HTERT RPE-1 (cell line): ENCODE results near the gene ARL6IP1.

Experiments
- in situ Hi-C: fragments of 300-500 bp; cut with MboI; formaldehyde crosslinking; loops from 4 replicates; pipeline ENCODE4 v1.14.3; 2020; ENCODE audit warnings: low sequenced_read_pairs

The ARL6IP1 gene

GRCh38 chr16:18801145-18801972 is at the start of gene ARL6IP1:
TSS of gene ARL6IP1 (minus strand) at chr16:18801549. CDS start at chr16:18801466, 83 bp downstream.
- in situ Hi-C loops, result no loop called here

- in situ Hi-C loops, result no loop called here
These were observed 45.1 kb upstream of the ARL6IP1 start for GRCh38 chr16:18846416-18846815.

GRCh38 chr16:18842565-18842964 is 41.2 kb upstream of the ARL6IP1 start:
- in situ Hi-C loops, result no loop called here

GRCh38 chr16:18841833-18842525 is 40.6 kb upstream of the ARL6IP1 start:
- in situ Hi-C loops, result no loop called here

- in situ Hi-C loops, result no loop called here
These were observed 38.2 kb upstream of the ARL6IP1 start for GRCh38 chr16:18839555-18839954.

GRCh38 chr16:18836702-18837101 is 35.4 kb upstream of the ARL6IP1 start:
- in situ Hi-C loops, result no loop called here

GRCh38 chr16:18834864-18835263 is 33.5 kb upstream of the ARL6IP1 start:
- in situ Hi-C loops, result no loop called here

GRCh38 chr16:18833707-18834505 is 32.6 kb upstream of the ARL6IP1 start:
- in situ Hi-C loops, result no loop called here

- in situ Hi-C loops, result no loop called here
These were observed 31.3 kb upstream of the ARL6IP1 start for GRCh38 chr16:18832613-18833012.

- in situ Hi-C loops, result no loop called here
These were observed 30.7 kb upstream of the ARL6IP1 start for GRCh38 chr16:18832006-18832405.

GRCh38 chr16:18829251-18829650 is 27.9 kb upstream of the ARL6IP1 start:
- in situ Hi-C loops, result no loop called here

GRCh38 chr16:18827890-18828289 is 26.5 kb upstream of the ARL6IP1 start:
- in situ Hi-C loops, result no loop called here

- in situ Hi-C loops, result no loop called here
These were observed 14.9 kb upstream of the ARL6IP1 start for GRCh38 chr16:18816286-18816685.

- in situ Hi-C loops, result no loop called here
These were observed 10.6 kb upstream of the ARL6IP1 start for GRCh38 chr16:18811925-18812324.

GRCh38 chr16:18809165-18809564 is 7.8 kb upstream of the ARL6IP1 start:
- in situ Hi-C loops, result no loop called here

- in situ Hi-C loops, result no loop called here
These were observed 4.0 kb upstream of the ARL6IP1 start for GRCh38 chr16:18805257-18805773.

- in situ Hi-C loops, result no loop called here
These were observed 3.2 kb upstream of the ARL6IP1 start for GRCh38 chr16:18804540-18804939.

GRCh38 chr16:18803569-18804462 is 2.5 kb upstream of the ARL6IP1 start:
- in situ Hi-C loops, result no loop called here

- in situ Hi-C loops, result no loop called here
These were observed 1.5 kb upstream of the ARL6IP1 start for GRCh38 chr16:18802767-18803343.

- in situ Hi-C loops, result no loop called here
These were observed 589 bp downstream of the ARL6IP1 start for GRCh38 chr16:18800775-18801144.
